ENCODE data around the gene LIN52.

DNA sequence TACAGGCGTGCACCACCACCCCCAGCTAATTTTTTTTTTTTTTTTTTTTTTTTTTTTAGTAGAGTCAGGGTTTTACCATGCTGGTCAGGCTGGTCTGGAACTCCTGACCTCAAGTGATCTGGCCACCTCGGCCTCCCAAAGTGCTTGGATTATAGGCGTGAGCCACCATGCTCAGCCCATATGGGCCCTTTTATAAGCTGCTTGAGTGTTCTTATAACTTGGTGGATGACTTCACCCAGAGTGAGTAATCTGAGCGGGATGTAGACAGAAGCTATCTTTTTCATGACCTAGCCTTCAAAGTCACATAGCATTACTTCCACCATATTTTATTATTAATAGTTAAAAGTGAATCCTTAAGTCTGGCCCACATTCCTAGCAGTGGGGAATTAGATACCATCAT lies 49.2 kb upstream of the LIN52 start:
- TF ChIP-seq, protein P1, sequence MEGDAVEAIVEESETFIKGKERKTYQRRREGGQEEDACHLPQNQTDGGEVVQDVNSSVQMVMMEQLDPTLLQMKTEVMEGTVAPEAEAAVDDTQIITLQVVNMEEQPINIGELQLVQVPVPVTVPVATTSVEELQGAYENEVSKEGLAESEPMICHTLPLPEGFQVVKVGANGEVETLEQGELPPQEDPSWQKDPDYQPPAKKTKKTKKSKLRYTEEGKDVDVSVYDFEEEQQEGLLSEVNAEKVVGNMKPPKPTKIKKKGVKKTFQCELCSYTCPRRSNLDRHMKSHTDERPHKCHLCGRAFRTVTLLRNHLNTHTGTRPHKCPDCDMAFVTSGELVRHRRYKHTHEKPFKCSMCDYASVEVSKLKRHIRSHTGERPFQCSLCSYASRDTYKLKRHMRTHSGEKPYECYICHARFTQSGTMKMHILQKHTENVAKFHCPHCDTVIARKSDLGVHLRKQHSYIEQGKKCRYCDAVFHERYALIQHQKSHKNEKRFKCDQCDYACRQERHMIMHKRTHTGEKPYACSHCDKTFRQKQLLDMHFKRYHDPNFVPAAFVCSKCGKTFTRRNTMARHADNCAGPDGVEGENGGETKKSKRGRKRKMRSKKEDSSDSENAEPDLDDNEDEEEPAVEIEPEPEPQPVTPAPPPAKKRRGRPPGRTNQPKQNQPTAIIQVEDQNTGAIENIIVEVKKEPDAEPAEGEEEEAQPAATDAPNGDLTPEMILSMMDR (IDR thresholded peaks at IDR 0.05), result no peak
- TF ChIP-seq POLR2A (IDR thresholded peaks at IDR 0.05), result no peak
